H1 (cell line): ENCODE measurements around the gene PRKD3. TPM values are rescaled to one million over a fixed set of nuclear protein-coding genes. Genes with fewer than 3 reads are reported as not detected.

Experiments used
- CTCF ChIA-PET: fragments of 300-600 bp; sonication (Branson Sonifier 250); formaldehyde crosslinking; loops from one replicate; lab custom pipeline; 2021; ENCODE audit not compliant: partially characterized antibody; lab: Charles Lee
- POLR2A ChIA-PET: fragments of 300-600 bp; sonication (Branson Sonifier 250); formaldehyde crosslinking; loops from one replicate; lab custom pipeline; 2021; ENCODE audit warnings: inconsistent platforms; ENCODE audit not compliant: partially characterized antibody; lab: Charles Lee
- DNase-seq, 2 experiments: peaks; one replicate each; pipeline versions ENCODE4 v3.0.0 to v3.0.0-alpha.2; 2010 to 2022; ENCODE audit warnings: low spot score in 2 of 2, low read depth in 1 of 2, mixed read lengths in 1 of 2
- FAIRE-seq: peaks from 2 replicates; lab custom pipeline; 2011; peaks lifted over from hg19 to GRCh38; lab: Jason Lieb, UNC
- H2AFZ ChIP-seq: 2 replicates; pipeline ENCODE4 v1.8.1; 2012; ENCODE audit warnings: low read length, inconsistent platforms
- H2AK5ac ChIP-seq: 2 replicates; pipeline ENCODE4 v1.6.1; 2013; ENCODE audit warnings: low read depth, low read length
- H2BK120ac ChIP-seq: replicated peaks from 2 replicates; pipeline ENCODE3; 2013; ENCODE audit warnings: low read depth, low read length, inconsistent platforms
- H2BK12ac ChIP-seq: 2 replicates; pipeline ENCODE4 v1.6.1; 2013; ENCODE audit warnings: low read depth, low read length
- H2BK15ac ChIP-seq: 2 replicates; pipeline ENCODE4 v1.6.1; 2013; ENCODE audit warnings: low read length
- H2BK20ac ChIP-seq: 2 replicates; pipeline ENCODE4 v1.6.1; 2013; ENCODE audit warnings: low read length
- H2BK5ac ChIP-seq: 2 replicates; pipeline ENCODE4 v1.6.1; 2013; ENCODE audit warnings: low read depth, low read length
- H3K14ac ChIP-seq: 2 replicates; pipeline ENCODE4 v1.6.1; 2013; ENCODE audit warnings: inconsistent platforms; ENCODE audit not compliant: insufficient read length
- H3K18ac ChIP-seq: 2 replicates; pipeline ENCODE4 v1.6.1; 2013; ENCODE audit warnings: low read length; ENCODE audit errors: extremely low read depth
- H3K23ac ChIP-seq: 2 replicates; pipeline ENCODE4 v1.6.1; 2013; ENCODE audit warnings: inconsistent platforms; ENCODE audit not compliant: insufficient read length
- H3K23me2 ChIP-seq: 2 replicates; pipeline ENCODE4 v1.6.1; 2013; ENCODE audit warnings: low read depth, low read length
- H3K27ac ChIP-seq: 2 replicates; pipeline ENCODE4 v1.6.1; 2011; ENCODE audit warnings: low read depth, low read length, inconsistent platforms
- H3K27me3 ChIP-seq, 4 experiments: replicated peaks in 1 of 4; 1 replicate in 1 of 4; 2 replicates in 3 of 4; pipeline versions ENCODE4 v1.6.1 to v1.8.1; 2011 to 2013; ENCODE audit warnings: low read length in 3 of 4, mild to moderate bottlenecking in 3 of 4, inconsistent platforms in 2 of 4, mixed read lengths in 2 of 4, moderate library complexity in 1 of 4; ENCODE audit not compliant: control insufficient read depth in 3 of 4, insufficient read depth in 3 of 4; ENCODE audit errors: extremely low read depth in 1 of 4
- H3K36me3 ChIP-seq, 4 experiments: 2 replicates each; pipeline versions ENCODE4 v1.6.1 to v1.8.1; 2011 to 2013; ENCODE audit warnings: mild to moderate bottlenecking in 4 of 4, low read length in 3 of 4, moderate library complexity in 2 of 4, control low read depth in 1 of 4, inconsistent platforms in 1 of 4; ENCODE audit not compliant: insufficient read depth in 4 of 4, control insufficient read depth in 2 of 4
- H3K4ac ChIP-seq: replicated peaks from 2 replicates; pipeline ENCODE3; 2013; ENCODE audit warnings: low read length, low read depth, mixed read lengths, inconsistent platforms; ENCODE audit not compliant: insufficient read length
- H3K4me1 ChIP-seq, 4 experiments: replicated peaks in 1 of 4; 1 replicate in 1 of 4; 2 replicates in 3 of 4; pipeline versions ENCODE4 v1.6.1 to v1.8.1; 2011 to 2013; ENCODE audit warnings: low read length in 3 of 4, inconsistent platforms in 2 of 4, mixed read lengths in 1 of 4; ENCODE audit not compliant: insufficient read depth in 4 of 4, control insufficient read depth in 3 of 4
- H3K4me2 ChIP-seq, 2 experiments: 2 replicates each; pipeline versions ENCODE4 v1.6.1 to v1.8.1; 2011 to 2013; ENCODE audit warnings: low read depth in 2 of 2, low read length in 2 of 2, control low read depth in 1 of 2, inconsistent platforms in 1 of 2, mild to moderate bottlenecking in 1 of 2; ENCODE audit not compliant: insufficient read depth in 1 of 2
- H3K4me3 ChIP-seq, 4 experiments: fragments of 200-600, 300-600 bp in 1 of 4; sonication (generic), shearing (Covaris generic), sonication (Bioruptor Twin) in 1 of 4; 2 replicates each; pipeline versions ENCODE4 v1.5.1 to v1.8.1; 2011 to 2016; ENCODE audit warnings: low read length in 4 of 4, low read depth in 3 of 4, control low read depth in 2 of 4, inconsistent platforms in 2 of 4, mild to moderate bottlenecking in 2 of 4, mixed read lengths in 1 of 4, moderate library complexity in 1 of 4; ENCODE audit not compliant: insufficient read depth in 2 of 4; ENCODE audit errors: extremely low read depth in 1 of 4
- H3K56ac ChIP-seq: replicated peaks from 2 replicates; pipeline ENCODE3; 2013; ENCODE audit warnings: low read depth, mild to moderate bottlenecking, mixed read lengths, low read length, inconsistent platforms; ENCODE audit not compliant: insufficient read length
- H3K79me1 ChIP-seq: 2 replicates; pipeline ENCODE4 v1.6.1; 2013; ENCODE audit warnings: low read depth, low read length, control low read depth
- H3K79me2 ChIP-seq, 2 experiments: 2 replicates each; pipeline versions ENCODE4 v1.6.1 to v1.8.1; 2012 to 2013; ENCODE audit warnings: low read length in 2 of 2, mild to moderate bottlenecking in 2 of 2, inconsistent platforms in 1 of 2; ENCODE audit not compliant: insufficient read depth in 2 of 2, control insufficient read depth in 1 of 2
- H3K9ac ChIP-seq, 4 experiments: replicated peaks in 1 of 4; 1 replicate in 1 of 4; 2 replicates in 3 of 4; pipeline versions ENCODE4 v1.6.1 to v1.8.1; 2011 to 2013; ENCODE audit warnings: low read depth in 3 of 4, low read length in 3 of 4, control low read depth in 2 of 4, mild to moderate bottlenecking in 2 of 4, moderate library complexity in 2 of 4, inconsistent platforms in 1 of 4; ENCODE audit errors: extremely low read depth in 1 of 4
- H3K9me3 ChIP-seq, 2 experiments: 2 replicates each; pipeline versions ENCODE4 v1.6.1 to v1.8.1; 2012 to 2013; ENCODE audit warnings: mild to moderate bottlenecking in 2 of 2, moderate library complexity in 2 of 2, control low read depth in 1 of 2, inconsistent platforms in 1 of 2, low read depth in 1 of 2, low read length in 1 of 2, mixed read lengths in 1 of 2; ENCODE audit not compliant: insufficient read depth in 2 of 2
- H4K20me1 ChIP-seq, 2 experiments: replicated peaks in 1 of 2; 2 replicates each; pipeline versions ENCODE3 to v1.8.1; 2011 to 2013; ENCODE audit warnings: inconsistent platforms in 2 of 2, low read length in 2 of 2, mild to moderate bottlenecking in 1 of 2; ENCODE audit not compliant: insufficient read depth in 2 of 2, control insufficient read depth in 1 of 2
- H4K5ac ChIP-seq: 2 replicates; pipeline ENCODE4 v1.6.1; 2013; ENCODE audit warnings: low read length, low read depth, mixed read lengths, inconsistent platforms; ENCODE audit not compliant: insufficient read length
- H4K8ac ChIP-seq: 2 replicates; pipeline ENCODE4 v1.8.0; 2013; ENCODE audit warnings: mild to moderate bottlenecking, moderate library complexity, low read length, inconsistent platforms; ENCODE audit not compliant: insufficient read depth; ENCODE audit errors: extremely low read depth
- H4K91ac ChIP-seq: replicated peaks from 2 replicates; pipeline ENCODE3; 2013; ENCODE audit warnings: low read length, mixed read lengths, inconsistent platforms; ENCODE audit not compliant: insufficient read length
- BACH1 ChIP-seq: IDR thresholded peaks from 2 replicates; pipeline ENCODE4 v1.6.1; 2012; ENCODE audit warnings: low read length, improper control_type of control experiment
- CTBP2 ChIP-seq: IDR thresholded peaks from 2 replicates; pipeline ENCODE4 v1.7.0; 2011; ENCODE audit warnings: borderline replicate concordance, mild to moderate bottlenecking, moderate library complexity, mixed read lengths, low read length; ENCODE audit not compliant: insufficient read depth, insufficient read length
- EGR1 ChIP-seq: IDR thresholded peaks from 2 replicates; pipeline ENCODE4 v1.6.1; 2011; ENCODE audit warnings: low read depth, low read length, borderline replicate concordance
- GABPA ChIP-seq: IDR thresholded peaks from 2 replicates; pipeline ENCODE4 v1.6.1; 2011; ENCODE audit warnings: mild to moderate bottlenecking, low read length, moderate library complexity, borderline replicate concordance; ENCODE audit not compliant: insufficient read depth
- KDM1A ChIP-seq: fragments of 200-600, 300-600 bp; sonication (generic); IDR thresholded peaks from 2 replicates; pipeline ENCODE4 v1.7.1; 2016; ENCODE audit warnings: mild to moderate bottlenecking, low read length, borderline replicate concordance
- MAFK ChIP-seq: IDR thresholded peaks from 2 replicates; pipeline ENCODE4 v1.6.1; 2012; ENCODE audit warnings: low read depth, mild to moderate bottlenecking, improper control_type of control experiment, low read length
- WGBS, 2 experiments: shearing (Covaris generic) in 1 of 2; methylation state at CpG; one replicate each; pipeline versions ENCODE4 v1.1.6 to v1.1.7; 2013 to 2015; ENCODE audit warnings: low lambda C conversion rate in 2 of 2, mixed read lengths in 2 of 2, inconsistent platforms in 1 of 2, low coverage in 1 of 2, missing lambda C conversion rate in 1 of 2; ENCODE audit not compliant: insufficient replicate concordance in 2 of 2, insufficient coverage in 1 of 2, insufficient read length in 1 of 2; ENCODE audit errors: extremely low coverage in 1 of 2, missing lambda C conversion rate in 1 of 2; 5-methylcytosine and 5-hydroxymethylcytosine counted together
- polyA plus RNA-seq, 7 experiments: library from polyadenylated mRNA; depleted of rRNA in 3 of 7; stranded (reverse) in 5 of 7; unstranded in 2 of 7; fragments of >200 nt in 5 of 7; fragments of 200-250 nt in 2 of 7; gene quantifications; 1 replicate in 5 of 7; 2 replicates in 1 of 7; 4 replicates in 1 of 7; pipeline versions ENCODE4 v1.2.1 to v1.2.3, GENCODE V29; 2011 to 2013; ENCODE audit warnings: missing spikeins in 2 of 7, mixed read lengths in 2 of 7
- total RNA-seq: library from RNA; stranded (reverse); fragmentation: NEBNext Ultra II Directional; extraction: Animal tissue kit (Norgen Biotek cat#: 25700); gene quantifications from 2 replicates; pipeline ENCODE4 v1.2.1, GENCODE V29; 2021
- TF ChIP-seq, protein P1 (sequence below), 3 experiments: IDR thresholded peaks; 1 replicate in 2 of 3; 2 replicates in 1 of 3; pipeline versions ENCODE4 v1.5.1 to v1.6.1; 2011; ENCODE audit warnings: low read length in 3 of 3, mild to moderate bottlenecking in 3 of 3, inconsistent platforms in 2 of 3, low read depth in 1 of 3, moderate library complexity in 1 of 3; ENCODE audit not compliant: insufficient read depth in 1 of 3; ENCODE audit errors: control extremely low read depth in 1 of 3
- TF ChIP-seq, protein P2 (sequence below): IDR thresholded peaks from 2 replicates; pipeline ENCODE4 v1.6.1; 2011; ENCODE audit warnings: low read length, improper control_type of control experiment

The PRKD3 gene
- total and polyA plus RNA-seq, 2 of the 8 experiments (the other 6 are each of a cell fraction or from before 2014, with no cell fraction given) = 12.0 to 63.3 TPM

- Histone ChIP-seq H3K9me3 (no peaks in the 10 kb centered on the region), H3K18ac (no peak overlapping the region), H3K56ac (no peak overlapping the region), H4K91ac (no peak overlapping the region), H3K23me2 (no peaks in the 10 kb centered on the region), H3K27me3 (no peaks in the 10 kb centered on the region), H2BK120ac (no peak overlapping the region), H3K14ac (no peak overlapping the region), H3K9ac (no peak overlapping the region), H2BK12ac (no peak overlapping the region), H3K4me2 (no peak overlapping the region), H4K5ac (no peak overlapping the region), H4K8ac (no peak overlapping the region), H2BK15ac (no peak overlapping the region), H3K4me3 (no peak overlapping the region), H2AFZ (no peak overlapping the region), H4K20me1 (peaks cover 6 to 7% of the 10 kb centered on the region in 2 experiments), H3K4ac (no peak overlapping the region), H3K4me1 (no peaks in the 10 kb centered on the region), H2AK5ac (no peak overlapping the region), H3K36me3 (no peaks in the 10 kb centered on the region; a peak in 1 of 8 replicates), H3K79me1 (peaks cover 12% of the 10 kb centered on the region), H3K79me2 (peaks cover 0 to 93% of the 10 kb centered on the region in 2 experiments; a peak in 2 of 4 replicates), H2BK5ac (no peak overlapping the region), H2BK20ac (no peak overlapping the region), H3K27ac (no peak overlapping the region), H3K23ac (no peak overlapping the region)
- DNase-seq (no peak), FAIRE-seq (no peak)
- ChIA-PET CTCF (interaction anchor here (0.7 to 1.3 kb wide), 2 partner anchors 11 to 14 kb away, joined by 3 read pairs; no protein-coding TSS in a partner anchor), POLR2A (no interaction called here)
- TF ChIP-seq CTBP2 (no peak), KDM1A (no peak), EGR1 (no peak), MAFK (no peak), BACH1 (no peak), GABPA (no peak)
- TF ChIP-seq, protein P1, sequence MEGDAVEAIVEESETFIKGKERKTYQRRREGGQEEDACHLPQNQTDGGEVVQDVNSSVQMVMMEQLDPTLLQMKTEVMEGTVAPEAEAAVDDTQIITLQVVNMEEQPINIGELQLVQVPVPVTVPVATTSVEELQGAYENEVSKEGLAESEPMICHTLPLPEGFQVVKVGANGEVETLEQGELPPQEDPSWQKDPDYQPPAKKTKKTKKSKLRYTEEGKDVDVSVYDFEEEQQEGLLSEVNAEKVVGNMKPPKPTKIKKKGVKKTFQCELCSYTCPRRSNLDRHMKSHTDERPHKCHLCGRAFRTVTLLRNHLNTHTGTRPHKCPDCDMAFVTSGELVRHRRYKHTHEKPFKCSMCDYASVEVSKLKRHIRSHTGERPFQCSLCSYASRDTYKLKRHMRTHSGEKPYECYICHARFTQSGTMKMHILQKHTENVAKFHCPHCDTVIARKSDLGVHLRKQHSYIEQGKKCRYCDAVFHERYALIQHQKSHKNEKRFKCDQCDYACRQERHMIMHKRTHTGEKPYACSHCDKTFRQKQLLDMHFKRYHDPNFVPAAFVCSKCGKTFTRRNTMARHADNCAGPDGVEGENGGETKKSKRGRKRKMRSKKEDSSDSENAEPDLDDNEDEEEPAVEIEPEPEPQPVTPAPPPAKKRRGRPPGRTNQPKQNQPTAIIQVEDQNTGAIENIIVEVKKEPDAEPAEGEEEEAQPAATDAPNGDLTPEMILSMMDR (IDR thresholded peaks at IDR 0.05; ENCODE audit: control extremely low read depth in 1 of 3, insufficient read depth in 1 of 3, low read depth in 1 of 3, low read length in 3 of 3) = no peak
- TF ChIP-seq, protein P2, sequence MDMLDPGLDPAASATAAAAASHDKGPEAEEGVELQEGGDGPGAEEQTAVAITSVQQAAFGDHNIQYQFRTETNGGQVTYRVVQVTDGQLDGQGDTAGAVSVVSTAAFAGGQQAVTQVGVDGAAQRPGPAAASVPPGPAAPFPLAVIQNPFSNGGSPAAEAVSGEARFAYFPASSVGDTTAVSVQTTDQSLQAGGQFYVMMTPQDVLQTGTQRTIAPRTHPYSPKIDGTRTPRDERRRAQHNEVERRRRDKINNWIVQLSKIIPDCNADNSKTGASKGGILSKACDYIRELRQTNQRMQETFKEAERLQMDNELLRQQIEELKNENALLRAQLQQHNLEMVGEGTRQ = no peak
- 79% methylated on average over 2 of the region's 2 CpGs; no CpG with 5 or more reads in 1 of the 2 experiments for WGBS, 2 experiments
These were observed 23.2 kb downstream of the PRKD3 start for GRCh38 chr2:37301408-37301807.
